RWPE1 (cell line): ENCODE results near the gene PLTP.

Experiments
- CTCF ChIA-PET: fragments of 350-600 bp; sonication (Branson Sonifier 250); formaldehyde crosslinking; extraction: SDS; loops from one replicate; lab custom pipeline; 2021; lab: Yijun Ruan, JAX
- POLR2A ChIA-PET: fragments of 400-600 bp; formaldehyde crosslinking; extraction: SDS; loops from one replicate; lab custom pipeline; 2020; ENCODE audit warnings: antibody characterized with exemption; ENCODE audit not compliant: low non-redundant PET; lab: Yijun Ruan, JAX
- DNase-seq: peaks from one replicate; pipeline ENCODE4 v3.0.0; 2012; ENCODE audit warnings: low spot score
- H3K27ac ChIP-seq: fragments of 450-650 bp; 2 replicates; pipeline ENCODE4 v1.5.1; 2017
- CTCF ChIP-seq: fragments of 450-650 bp; conservative IDR thresholded peaks from 2 replicates; pipeline ENCODE4 v1.5.1; 2017; ENCODE audit warnings: low read depth, mild to moderate bottlenecking

Gene PLTP

GRCh38 chr20:45859916-45860315 lies 52.0 kb downstream of the PLTP start:
- ChIA-PET POLR2A (no interaction called here), CTCF (no interaction called here)
- DNase-seq, result no peak
- TF ChIP-seq CTCF, result no peak
- no peak overlapping the region for H3K27ac ChIP-seq

- ChIA-PET CTCF (interaction anchor here (0.9 kb wide), 1 partner anchor 14 kb away, joined by 3 read pairs; no protein-coding TSS in a partner anchor), POLR2A (interaction anchor here (0.6 kb wide), 1 partner anchor 9 kb away, joined by 3 read pairs; no protein-coding TSS in a partner anchor)
- peak overlapping the region; percentile 73 for H3K27ac ChIP-seq
- TF ChIP-seq CTCF, result no peak
- peak; percentile 65 for DNase-seq
Measured at GRCh38 chr20:45857882-45858216, 54.1 kb downstream of the PLTP start.

- H3K27ac ChIP-seq, result peak within 1 kb of the TSS; percentile 73
- peak; percentile 100 for DNase-seq
Measured at GRCh38 chr20:45857114-45857881, 54.7 kb downstream of the PLTP start, which contains the start of the genes ACOT8 and ZSWIM3. Gene ACOT8, minus strand, starts transcription at chr20:45857392. Its CDS starts 77 bp downstream, at chr20:45857315. Gene ZSWIM3, plus strand, starts transcription at chr20:45857614. Its CDS starts 212 bp downstream, at chr20:45857826.

GRCh38 chr20:45853484-45853883 lies 58.5 kb downstream of the PLTP start:
- POLR2A ChIA-PET, result no interaction called here
- CTCF ChIA-PET, result no interaction called here
- DNase-seq, result no peak
- no peak for TF ChIP-seq CTCF
- no peak overlapping the region for H3K27ac ChIP-seq

More at GRCh38 chr20:45857114-45857881, 54.7 kb downstream of the PLTP start, which contains the start of the genes ACOT8 and ZSWIM3:
- POLR2A ChIA-PET, result interaction anchor here (0.8 to 1.3 kb wide), 2 partner anchors 23 to 28 kb away, joined by 4 to 5 read pairs; no protein-coding TSS in a partner anchor
- TF ChIP-seq CTCF, result no peak
- CTCF ChIA-PET, result interaction anchor here (0.5 to 1.0 kb wide), 4 partner anchors 15 to 549 kb away, joined by 3 read pairs; partner anchors contain the start of gene ELMO2

DNA sequence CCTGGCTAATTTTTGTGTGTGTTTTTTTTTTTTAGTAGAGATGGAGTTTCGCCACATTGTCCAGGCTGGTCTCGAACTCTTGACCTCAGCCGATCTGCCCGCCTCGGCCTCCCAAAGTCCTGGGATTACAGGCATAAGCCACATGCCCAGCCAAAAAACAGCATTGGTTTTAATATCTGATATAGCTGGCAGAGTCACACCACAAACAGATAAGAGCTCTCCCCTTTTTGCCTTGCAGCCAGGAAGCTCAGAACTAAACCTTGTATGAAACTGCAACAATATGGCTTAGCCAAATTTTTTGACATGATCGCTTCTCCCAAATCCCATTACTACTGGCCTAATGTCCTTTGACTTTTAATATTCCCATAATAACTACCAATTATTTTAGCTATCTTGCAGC lies 59.6 kb downstream of the PLTP start:
- no peak overlapping the region for H3K27ac ChIP-seq
- DNase-seq, result no peak
- no peak for TF ChIP-seq CTCF
- ChIA-PET POLR2A (interaction anchor here (0.7 to 1.0 kb wide), 2 partner anchors 61 to 147 kb away, joined by 3 read pairs; partner anchors contain the start of genes DNTTIP1 and WFDC3), CTCF (interaction anchor here (0.6 to 0.7 kb wide), 3 partner anchors 20 to 38 kb away, joined by 3 to 4 read pairs (median 3); no protein-coding TSS in a partner anchor)

DNA sequence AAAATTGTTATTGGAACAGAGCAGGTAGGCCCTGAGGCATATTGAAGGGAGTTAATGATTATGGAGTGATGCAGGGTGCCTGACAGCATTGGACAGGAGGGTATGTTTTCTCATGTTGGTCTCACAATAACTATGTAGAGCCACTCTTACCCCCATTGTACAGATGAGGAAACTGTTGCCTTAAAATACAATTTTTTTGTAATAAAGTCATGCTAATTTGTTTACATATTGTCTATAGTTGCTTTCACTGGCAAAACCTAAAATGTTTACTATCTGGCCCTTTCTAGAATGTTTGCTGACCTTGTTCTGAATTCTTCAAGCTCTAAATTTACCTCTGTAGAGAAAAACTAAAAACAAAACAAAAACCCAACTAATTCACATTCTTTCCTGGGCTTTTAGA lies 60.5 kb downstream of the PLTP start:
- TF ChIP-seq CTCF, result no peak
- ChIA-PET CTCF (interaction anchor here (0.6 to 0.9 kb wide), 4 partner anchors 24 to 1359 kb away, joined by 3 to 5 read pairs (median 4); no protein-coding TSS in a partner anchor), POLR2A (no interaction called here)
- H3K27ac ChIP-seq, result no peak overlapping the region
- DNase-seq, result no peak
